ENCODE data around the gene NPIPA3.
"Not testable (repeated sequence)": the region's sequence is repeated elsewhere in the genome, so short reads cannot be mapped to it uniquely, and the experiment has no call there.

The NPIPA3 gene

GRCh38 chr16:14742273-14743128 is 39.3 kb downstream of the NPIPA3 start, which contains the start of gene NPIPA2:
TSS of gene NPIPA2 (plus strand) at chr16:14742533. CDS start at chr16:14748066, 5,533 bp downstream.
- DNase-seq = not testable (repeated sequence)

- DNase-seq = not testable (repeated sequence)
These were observed 70.4 kb downstream of the NPIPA3 start for GRCh38 chr16:14773654-14774053.

DNA sequence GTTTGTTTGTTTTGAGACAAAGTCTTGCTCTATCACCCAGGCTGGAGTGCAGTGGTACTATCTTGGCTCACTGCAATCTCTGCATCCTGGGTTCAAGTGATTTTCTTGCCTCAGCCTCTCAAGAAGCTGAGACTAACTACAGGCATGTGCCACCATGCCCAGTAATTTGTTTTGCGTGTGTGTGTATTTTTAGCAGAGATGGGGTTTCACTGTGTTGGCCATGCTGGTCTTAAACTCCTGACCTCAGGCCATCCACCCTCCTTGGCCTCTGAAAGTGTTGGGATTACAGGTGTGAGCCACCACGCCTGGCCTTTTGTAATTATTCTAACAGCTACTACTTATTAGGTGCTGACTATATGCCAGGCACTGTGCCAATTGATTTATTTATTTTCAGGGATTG is 72.4 kb downstream of the NPIPA3 start:
- DNase-seq = not testable (repeated sequence)

Measured in NCI-H526 (cell line).